Measurements from ENCODE around the gene ZMIZ1.

ZMIZ1 gene

GRCh38 chr10:79232864-79233263 is 164.1 kb downstream of the ZMIZ1 start:
- DNase-seq (ENCODE audit: low read depth in 2 of 2), result no peak

GRCh38 chr10:79234391-79235315 is 165.9 kb downstream of the ZMIZ1 start:
- no peak for DNase-seq (ENCODE audit: low read depth in 2 of 2)

GRCh38 chr10:79235765-79236432 is 167.1 kb downstream of the ZMIZ1 start:
- DNase-seq (ENCODE audit: low read depth in 2 of 2), result no peak

GRCh38 chr10:79236433-79236765 is 167.6 kb downstream of the ZMIZ1 start:
- DNase-seq (ENCODE audit: low read depth in 2 of 2), result no peak

- DNase-seq (ENCODE audit: low read depth in 2 of 2), result no peak
Observed at GRCh38 chr10:79237454-79238157, 168.8 kb downstream of the ZMIZ1 start.

GRCh38 chr10:79238158-79238520 is 169.4 kb downstream of the ZMIZ1 start:
- no peak for DNase-seq (ENCODE audit: low read depth in 2 of 2)

- no peak for DNase-seq (ENCODE audit: low read depth in 2 of 2)
Observed at GRCh38 chr10:79238606-79239005, 169.8 kb downstream of the ZMIZ1 start.

GRCh38 chr10:79239275-79239779 is 170.6 kb downstream of the ZMIZ1 start:
- DNase-seq (ENCODE audit: low read depth in 2 of 2), result no peak

GRCh38 chr10:79239924-79240581 is 171.3 kb downstream of the ZMIZ1 start:
- no peak for DNase-seq (ENCODE audit: low read depth in 2 of 2)

GRCh38 chr10:79241629-79241989 is 172.8 kb downstream of the ZMIZ1 start:
- no peak for DNase-seq (ENCODE audit: low read depth in 2 of 2)

GRCh38 chr10:79241990-79242619 is 173.3 kb downstream of the ZMIZ1 start:
- DNase-seq (ENCODE audit: low read depth in 2 of 2), result peak; percentile 28 to 72

GRCh38 chr10:79242620-79243152 is 173.9 kb downstream of the ZMIZ1 start:
- DNase-seq (ENCODE audit: low read depth in 2 of 2), result peak; percentile 26 to 57

GRCh38 chr10:79243181-79244067 is 174.7 kb downstream of the ZMIZ1 start:
- DNase-seq (ENCODE audit: low read depth in 2 of 2), result peak; percentile 38 to 61

GRCh38 chr10:79244068-79244442 is 175.3 kb downstream of the ZMIZ1 start:
- no peak for DNase-seq (ENCODE audit: low read depth in 2 of 2)

- no peak for DNase-seq (ENCODE audit: low read depth in 2 of 2)
Observed at GRCh38 chr10:79244841-79245504, 176.2 kb downstream of the ZMIZ1 start.

- DNase-seq (ENCODE audit: low read depth in 2 of 2), result no peak
Observed at GRCh38 chr10:79245539-79246208, 176.9 kb downstream of the ZMIZ1 start.

- DNase-seq (ENCODE audit: low read depth in 2 of 2), result no peak
Observed at GRCh38 chr10:79246209-79246581, 177.4 kb downstream of the ZMIZ1 start.

GRCh38 chr10:79246606-79247275 is 178.0 kb downstream of the ZMIZ1 start:
- no peak for DNase-seq (ENCODE audit: low read depth in 2 of 2)

Data from stimulated activated CD4-positive, alpha-beta T cell treated with anti-CD3 and anti-CD28 coated beads, Interleukin-12 subunit alpha, Interleukin-12 subunit beta, amount 100 ng/mL, for 24 hours (primary cell).